HFFc6 (cell line): Measurements from ENCODE around the gene ARSK. TPM values are rescaled to one million over a fixed set of nuclear protein-coding genes. Genes with fewer than 3 reads are reported as not detected.
"Not testable (repeated sequence)": the region's sequence is repeated elsewhere in the genome, so short reads cannot be mapped to it uniquely, and the experiment has no call there.

Source experiments
- DNase-seq: peaks from one replicate; pipeline ENCODE4 v3.0.0-alpha.2; 2018
- H3K27ac Mint-ChIP-seq: 2 replicates; pipeline ENCODE4 v1.8.0; 2020; ENCODE audit warnings: mild to moderate bottlenecking, mixed read lengths
- H3K27me3 Mint-ChIP-seq: 2 replicates; pipeline ENCODE4 v1.8.0; 2021; ENCODE audit warnings: mild to moderate bottlenecking, moderate library complexity, mixed read lengths; ENCODE audit not compliant: insufficient read depth
- H3K36me3 Mint-ChIP-seq: 2 replicates; pipeline ENCODE4 v1.8.0; 2021; ENCODE audit warnings: low read depth, mixed read lengths
- H3K4me1 Mint-ChIP-seq: 2 replicates; pipeline ENCODE4 v1.8.0; 2020; ENCODE audit warnings: low read depth, mixed read lengths
- H3K4me3 Mint-ChIP-seq: 2 replicates; pipeline ENCODE4 v1.8.0; 2020; ENCODE audit warnings: mild to moderate bottlenecking, moderate library complexity, mixed read lengths
- H3K9me3 Mint-ChIP-seq: 2 replicates; pipeline ENCODE4 v1.8.0; 2020; ENCODE audit warnings: mild to moderate bottlenecking, mixed read lengths
- CTCF ChIP-seq: fragments of 200-600 bp; sonication (generic); IDR thresholded peaks from 2 replicates; pipeline ENCODE4 v1.5.0; 2021; ENCODE audit warnings: antibody characterized with exemption, mild to moderate bottlenecking
- total RNA-seq, 6 experiments: library from RNA; stranded (reverse); fragmentation: NEBNext Ultra II Directional; extraction: Animal tissue kit (Norgen Biotek cat#: 25700); gene quantifications; 2 replicates in 1 of 6; 3 replicates in 5 of 6; pipeline ENCODE4 v1.2.3, GENCODE V29; 2021

ARSK gene
- total RNA-seq, 6 experiments from 2014 or later: 11.6 to 19.7 (median 17.3) TPM

DNA sequence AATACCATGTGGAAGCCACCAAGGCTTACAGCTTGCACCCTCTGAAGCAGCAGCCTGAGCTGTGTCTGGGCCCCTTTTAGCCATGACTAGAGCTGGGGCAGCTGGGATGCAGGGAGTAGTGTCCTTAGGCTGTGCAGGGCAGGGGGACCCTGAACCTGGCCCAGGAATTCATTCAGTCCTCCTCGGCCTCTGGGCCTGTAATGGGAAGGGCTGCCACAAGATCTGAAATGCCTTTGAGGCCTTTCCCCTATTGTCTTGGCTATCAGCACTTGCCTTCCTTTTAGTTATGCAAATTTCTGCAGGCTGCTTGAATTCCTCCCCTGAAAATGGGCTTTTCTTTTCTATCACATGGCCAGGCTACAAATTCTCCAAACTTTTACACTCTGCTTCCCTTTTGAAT, 74.0 kb downstream of the ARSK start:
- H3K36me3 Mint-ChIP-seq: peaks cover 7% of the 10 kb centered on the region; the same call in 1 of the 2 replicates
- H3K4me3 Mint-ChIP-seq: no peak overlapping the region
- TF ChIP-seq CTCF: no peak
- H3K9me3 Mint-ChIP-seq: peaks cover 4% of the 10 kb centered on the region; the same call in 1 of the 2 replicates
- no peak for DNase-seq
- peaks cover 6% of the 10 kb centered on the region; the same call in 1 of the 2 replicates for H3K27me3 Mint-ChIP-seq
- no peak overlapping the region for H3K27ac Mint-ChIP-seq
- peaks cover 29% of the 10 kb centered on the region for H3K4me1 Mint-ChIP-seq

GRCh38 chr5:95630394-95630917, 75.6 kb downstream of the ARSK start:
- Mint-ChIP-seq H3K4me3 (no peak overlapping the region), H3K27me3 (no peaks in the 10 kb centered on the region), H3K27ac (no peak overlapping the region), H3K36me3 (peaks cover 7% of the 10 kb centered on the region; the same call in 1 of the 2 replicates), H3K4me1 (peaks cover 26% of the 10 kb centered on the region), H3K9me3 (peaks cover 4% of the 10 kb centered on the region; the same call in 1 of the 2 replicates)
- no peak for TF ChIP-seq CTCF
- no peak for DNase-seq

- no peak for TF ChIP-seq CTCF
- Mint-ChIP-seq H3K9me3 (peaks cover 4% of the 10 kb centered on the region; the same call in 1 of the 2 replicates), H3K4me3 (peak overlapping the region; percentile 48; the same call in 1 of the 2 replicates), H3K27ac (peak overlapping the region; percentile 87), H3K27me3 (no peaks in the 10 kb centered on the region), H3K4me1 (peaks cover 24% of the 10 kb centered on the region), H3K36me3 (peaks cover 7% of the 10 kb centered on the region; the same call in 1 of the 2 replicates)
- peak; percentile 75 for DNase-seq
Observed at GRCh38 chr5:95631255-95631958, 76.5 kb downstream of the ARSK start.

- TF ChIP-seq CTCF: no peak
- Mint-ChIP-seq H3K27me3 (no peaks in the 10 kb centered on the region), H3K4me1 (peaks cover 24% of the 10 kb centered on the region), H3K4me3 (peak overlapping the region; percentile 48; the same call in 1 of the 2 replicates), H3K36me3 (peaks cover 7% of the 10 kb centered on the region; the same call in 1 of the 2 replicates), H3K9me3 (peaks cover 4% of the 10 kb centered on the region; the same call in 1 of the 2 replicates), H3K27ac (peak overlapping the region; percentile 87)
- DNase-seq: peak; percentile 74
Observed at GRCh38 chr5:95631991-95632675, 77.2 kb downstream of the ARSK start.

DNA sequence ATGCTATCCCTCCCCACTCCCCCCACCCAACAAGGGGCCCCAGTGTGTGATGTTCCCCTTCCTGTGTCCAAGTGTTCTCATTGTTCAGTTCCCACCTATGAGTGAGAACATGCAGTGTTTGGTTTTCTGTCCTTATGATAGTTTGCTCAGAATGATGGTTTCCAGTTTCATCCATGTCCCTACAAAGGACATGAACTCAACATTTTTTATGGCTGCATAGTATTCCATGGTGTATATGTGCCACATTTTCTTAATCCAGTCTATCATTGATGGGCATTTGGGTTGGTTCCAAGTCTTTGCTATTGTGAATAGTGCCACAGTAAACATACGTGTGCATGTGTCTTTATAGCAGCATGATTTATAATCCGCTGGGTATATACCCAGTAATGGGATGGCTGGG, 78.0 kb downstream of the ARSK start:
- not testable (repeated sequence) for H3K36me3 Mint-ChIP-seq, DNase-seq, H3K9me3 Mint-ChIP-seq, H3K27me3 Mint-ChIP-seq, H3K27ac Mint-ChIP-seq, H3K4me3 Mint-ChIP-seq
- peaks cover 24% of the 10 kb centered on the region for H3K4me1 Mint-ChIP-seq
